ENCODE measurements around the gene TTLL11.

- no peak for TF ChIP-seq CTCF (conservative IDR thresholded peaks at IDR 0.05; ENCODE audit: low read length)
- TF ChIP-seq EZH2phosphoT487 (IDR thresholded peaks at IDR 0.05; ENCODE audit: borderline replicate concordance): no peak
Measured at GRCh38 chr9:121938621-121939020, 154.5 kb downstream of the TTLL11 start.

Data from Loucy (cell line).